Measurements from ENCODE around the gene CELF4. TPM values are rescaled to one million over a fixed set of nuclear protein-coding genes. Genes with fewer than 3 reads are reported as not detected.

Gene CELF4
- total and polyA plus RNA-seq, 4 donors = 0.24 to 3.0 (median 1.3) TPM

GRCh38 chr18:37317486-37317885 is 248.1 kb downstream of the CELF4 start:
- ATAC-seq (ENCODE audit: insufficient read depth, low FRiP score) (no peak), DNase-seq (no peak)
- H3K36me3 ChIP-seq (ENCODE audit: control insufficient read depth in 4 of 4, insufficient read depth in 4 of 4, low read length in 4 of 4) = no peaks in the 10 kb centered on the region
- peaks cover 0 to 4% (median 0%) of the 10 kb centered on the region in 5 donors for H3K4me1 ChIP-seq (ENCODE audit: control insufficient read depth in 5 of 5, insufficient read depth in 5 of 5, low read length in 5 of 5)
- no peaks in the 10 kb centered on the region for H3K27me3 ChIP-seq (ENCODE audit: control insufficient read depth in 3 of 3, insufficient read depth in 3 of 3, low read length in 2 of 3)
- H3K9ac ChIP-seq (ENCODE audit: insufficient read depth in 1 of 2, low read length in 2 of 2) = no peak overlapping the region
- H3K9me3 ChIP-seq (ENCODE audit: control insufficient read depth in 4 of 4, insufficient read depth in 3 of 4, low read length in 3 of 4) = no peaks in the 10 kb centered on the region
- no peak overlapping the region for H3K4me3 ChIP-seq
- WGBS, 2 donors = 74 to 77% methylated on average over 2 of the region's 2 CpGs
- no peak for TF ChIP-seq CTCF (IDR thresholded peaks at IDR 0.05; ENCODE audit: control extremely low read depth, extremely low read depth)
- H3K27ac ChIP-seq (ENCODE audit: low read depth in 1 of 2, low read length in 1 of 2) = no peak overlapping the region

GRCh38 chr18:37316468-37316867 is 249.1 kb downstream of the CELF4 start:
- DNase-seq = no peak
- TF ChIP-seq CTCF (IDR thresholded peaks at IDR 0.05; ENCODE audit: control extremely low read depth, extremely low read depth) = no peak
- Histone ChIP-seq H3K9ac (ENCODE audit: insufficient read depth in 1 of 2, low read length in 2 of 2) (no peak overlapping the region), H3K4me3 (no peak overlapping the region), H3K27ac (ENCODE audit: low read depth in 1 of 2, low read length in 1 of 2) (no peak overlapping the region), H3K27me3 (ENCODE audit: control insufficient read depth in 3 of 3, insufficient read depth in 3 of 3, low read length in 2 of 3) (no peaks in the 10 kb centered on the region), H3K9me3 (ENCODE audit: control insufficient read depth in 4 of 4, insufficient read depth in 3 of 4, low read length in 3 of 4) (no peaks in the 10 kb centered on the region), H3K36me3 (ENCODE audit: control insufficient read depth in 4 of 4, insufficient read depth in 4 of 4, low read length in 4 of 4) (no peaks in the 10 kb centered on the region), H3K4me1 (ENCODE audit: control insufficient read depth in 5 of 5, insufficient read depth in 5 of 5, low read length in 5 of 5) (no peaks in the 10 kb centered on the region)
- no peak for ATAC-seq (ENCODE audit: insufficient read depth, low FRiP score)
- 93 to 100% methylated on average over 1 of the region's 1 CpG for WGBS, 2 donors

- H3K9ac ChIP-seq (ENCODE audit: insufficient read depth in 1 of 2, low read length in 2 of 2) = no peak overlapping the region
- H3K36me3 ChIP-seq (ENCODE audit: control insufficient read depth in 4 of 4, insufficient read depth in 4 of 4, low read length in 4 of 4) = no peaks in the 10 kb centered on the region
- TF ChIP-seq CTCF (IDR thresholded peaks at IDR 0.05; ENCODE audit: control extremely low read depth, extremely low read depth) = no peak
- ATAC-seq (ENCODE audit: insufficient read depth, low FRiP score) (no peak), DNase-seq (no peak)
- no peaks in the 10 kb centered on the region for H3K4me1 ChIP-seq (ENCODE audit: control insufficient read depth in 5 of 5, insufficient read depth in 5 of 5, low read length in 5 of 5)
- H3K27me3 ChIP-seq (ENCODE audit: control insufficient read depth in 3 of 3, insufficient read depth in 3 of 3, low read length in 2 of 3) = no peaks in the 10 kb centered on the region
- 95 to 100% methylated on average over 1 of the region's 1 CpG for WGBS, 2 donors
- H3K9me3 ChIP-seq (ENCODE audit: control insufficient read depth in 4 of 4, insufficient read depth in 3 of 4, low read length in 3 of 4) = no peaks in the 10 kb centered on the region
- no peak overlapping the region for H3K4me3 ChIP-seq
- no peak overlapping the region for H3K27ac ChIP-seq (ENCODE audit: low read depth in 1 of 2, low read length in 1 of 2)
Observed at GRCh38 chr18:37315935-37316334, 249.7 kb downstream of the CELF4 start.

GRCh38 chr18:37314534-37314933 is 251.1 kb downstream of the CELF4 start:
- no peaks in the 10 kb centered on the region for H3K36me3 ChIP-seq (ENCODE audit: control insufficient read depth in 4 of 4, insufficient read depth in 4 of 4, low read length in 4 of 4)
- no peak for TF ChIP-seq CTCF (IDR thresholded peaks at IDR 0.05; ENCODE audit: control extremely low read depth, extremely low read depth)
- 51 to 66% methylated on average over 5 of the region's 5 CpGs for WGBS, 2 donors
- H3K27me3 ChIP-seq (ENCODE audit: control insufficient read depth in 3 of 3, insufficient read depth in 3 of 3, low read length in 2 of 3) = no peaks in the 10 kb centered on the region
- no peak for ATAC-seq (ENCODE audit: insufficient read depth, low FRiP score)
- H3K9ac ChIP-seq (ENCODE audit: insufficient read depth in 1 of 2, low read length in 2 of 2) = no peak overlapping the region
- H3K9me3 ChIP-seq (ENCODE audit: control insufficient read depth in 4 of 4, insufficient read depth in 3 of 4, low read length in 3 of 4) = no peaks in the 10 kb centered on the region
- DNase-seq = no peak
- H3K4me3 ChIP-seq = no peak overlapping the region
- no peak overlapping the region for H3K27ac ChIP-seq (ENCODE audit: low read depth in 1 of 2, low read length in 1 of 2)
- H3K4me1 ChIP-seq (ENCODE audit: control insufficient read depth in 5 of 5, insufficient read depth in 5 of 5, low read length in 5 of 5) = no peaks in the 10 kb centered on the region
